Erythroblast (primary cell): Measurements from ENCODE around the gene NAPB.

Experiments
- GATA1 ChIP-seq: IDR thresholded peaks from 2 replicates; pipeline ENCODE4 v1.6.1; 2011; ENCODE audit warnings: low read depth, mild to moderate bottlenecking, control low read depth, low read length, moderate library complexity
- POLR2A ChIP-seq: IDR thresholded peaks from 2 replicates; pipeline ENCODE4 v1.6.1; 2011; ENCODE audit warnings: mild to moderate bottlenecking, low read length

DNA sequence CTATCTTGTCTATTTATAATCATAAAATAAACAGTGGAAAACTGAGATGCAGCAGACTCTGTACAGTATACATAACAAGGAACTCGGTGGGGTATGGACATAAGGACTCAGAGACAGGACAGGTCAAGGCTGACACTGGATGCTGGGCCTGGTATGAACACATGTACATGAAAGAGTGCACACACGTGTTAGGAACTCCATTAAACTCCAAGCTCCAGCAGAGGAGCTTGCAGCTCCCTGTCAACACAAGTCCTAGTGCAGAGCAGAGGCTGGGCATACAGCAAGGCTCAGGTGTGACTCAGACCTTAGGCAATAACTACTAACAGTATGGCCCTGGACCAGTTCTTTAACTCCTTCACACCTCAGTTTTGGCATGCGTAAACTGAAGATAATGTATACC lies 17.1 kb downstream of the NAPB start:
- TF ChIP-seq POLR2A = no peak
- TF ChIP-seq GATA1 = no peak
